H1 (cell line): ENCODE data around the gene NUBP2. TPM values are rescaled to one million over a fixed set of nuclear protein-coding genes. Genes with fewer than 3 reads are reported as not detected.
A peak's percentile ranks its signal among the peaks of the same experiment; 100 is the strongest.

ENCODE experiments used
- POLR2AphosphoS5 ChIP-seq: IDR thresholded peaks from 2 replicates; pipeline ENCODE4 v1.6.1; 2011; ENCODE audit warnings: low read depth, low read length
- polyA plus RNA-seq, 7 experiments: library from polyadenylated mRNA; depleted of rRNA in 3 of 7; stranded (reverse) in 5 of 7; unstranded in 2 of 7; fragments of >200 nt in 5 of 7; fragments of 200-250 nt in 2 of 7; gene quantifications; 1 replicate in 5 of 7; 2 replicates in 1 of 7; 4 replicates in 1 of 7; pipeline versions ENCODE4 v1.2.1 to v1.2.3, GENCODE V29; 2011 to 2013; ENCODE audit warnings: missing spikeins in 2 of 7, mixed read lengths in 2 of 7
- total RNA-seq: library from RNA; stranded (reverse); fragmentation: NEBNext Ultra II Directional; extraction: Animal tissue kit (Norgen Biotek cat#: 25700); gene quantifications from 2 replicates; pipeline ENCODE4 v1.2.1, GENCODE V29; 2021

NUBP2 gene
- total and polyA plus RNA-seq, 2 of the 8 experiments (the other 6 are each of a cell fraction or from before 2014, with no cell fraction given): 70.3 to 96.9 TPM

GRCh38 chr16:1770328-1771187 is 12.2 kb upstream of the NUBP2 start (continued):
- TF ChIP-seq POLR2AphosphoS5: peak; percentile 81
